Hepatocyte (in vitro differentiated cells): Measurements from ENCODE around the gene NPR3. TPM values are rescaled to one million over a fixed set of nuclear protein-coding genes. Genes with fewer than 3 reads are reported as not detected.

Source experiments
- DNase-seq: peaks from one replicate; pipeline ENCODE4 v3.0.0-alpha.2; 2016; ENCODE audit warnings: low spot score
- H2AFZ ChIP-seq: fragments of 200-600 bp; sonication (generic); 2 replicates; pipeline ENCODE4 v1.6.0; 2016; ENCODE audit warnings: antibody characterized with exemption, mild to moderate bottlenecking
- H3K27ac ChIP-seq: fragments of 200-600 bp; sonication (generic); 2 replicates; pipeline ENCODE4 v1.5.1; 2016; ENCODE audit warnings: mild to moderate bottlenecking
- H3K27me3 ChIP-seq: fragments of 200-600 bp; sonication (generic); 2 replicates; pipeline ENCODE4 v1.6.1; 2016
- H3K36me3 ChIP-seq: fragments of 200-600 bp; sonication (generic); replicated peaks from 2 replicates; pipeline ENCODE4 v1.5.1; 2016; ENCODE audit warnings: low read depth; ENCODE audit not compliant: insufficient read depth
- H3K4me1 ChIP-seq: fragments of 200-600 bp; sonication (generic); 2 replicates; pipeline ENCODE4 v1.5.1; 2016; ENCODE audit warnings: mild to moderate bottlenecking, moderate library complexity; ENCODE audit not compliant: insufficient read depth
- H3K4me2 ChIP-seq: fragments of 200-600 bp; sonication (generic); 2 replicates; pipeline ENCODE4 v1.6.0; 2016
- H3K4me3 ChIP-seq: fragments of 200-600 bp; sonication (generic); 2 replicates; pipeline ENCODE4 v1.5.1; 2016; ENCODE audit warnings: mild to moderate bottlenecking
- H3K79me2 ChIP-seq: fragments of 200-600 bp; sonication (generic); 2 replicates; pipeline ENCODE4 v1.6.0; 2017; ENCODE audit warnings: mild to moderate bottlenecking
- H3K9me2 ChIP-seq: fragments of 200-600 bp; sonication (generic); replicated peaks from 2 replicates; pipeline ENCODE4 v1.6.0; 2017; ENCODE audit warnings: mild to moderate bottlenecking; ENCODE audit not compliant: insufficient read depth
- H3K9me3 ChIP-seq: fragments of 200-600 bp; sonication (generic); 2 replicates; pipeline ENCODE4 v1.5.1; 2016; ENCODE audit warnings: low read depth, mild to moderate bottlenecking
- H4K20me1 ChIP-seq: fragments of 200-600 bp; sonication (generic); 2 replicates; pipeline ENCODE4 v1.6.0; 2016; ENCODE audit warnings: mild to moderate bottlenecking; ENCODE audit not compliant: insufficient read depth, poor library complexity, severe bottlenecking
- CTCF ChIP-seq: fragments of 200-600 bp; sonication (generic); IDR thresholded peaks from 2 replicates; pipeline ENCODE4 v1.5.1; 2016; ENCODE audit warnings: antibody characterized with exemption, mild to moderate bottlenecking; ENCODE audit not compliant: poor library complexity
- EZH2 ChIP-seq: fragments of 200-600 bp; sonication (generic); IDR thresholded peaks from 2 replicates; pipeline ENCODE4 v1.6.1; 2016; ENCODE audit warnings: antibody characterized with exemption, mild to moderate bottlenecking, borderline replicate concordance
- EZH2phosphoT487 ChIP-seq: fragments of 200-600 bp; sonication (generic); IDR thresholded peaks from one replicate; pipeline ENCODE4 v1.6.1; 2018; ENCODE audit warnings: antibody characterized with exemption, mild to moderate bottlenecking, low read depth, moderate library complexity; ENCODE audit not compliant: unreplicated experiment, severe bottlenecking
- WGBS: methylation state at CpG from one replicate; pipeline ENCODE4 v1.1.6; 2016; ENCODE audit warnings: low lambda C conversion rate; ENCODE audit errors: missing lambda C conversion rate; 5-methylcytosine and 5-hydroxymethylcytosine counted together
- polyA plus RNA-seq: library from polyadenylated mRNA; unstranded; fragments of >200 nt; fragmentation: Nextera tagmentation; extraction: Ambion mirVana; gene quantifications from 2 replicates; pipeline ENCODE4 v1.2.1, GENCODE V29; 2016
- total RNA-seq: library from RNA; depleted of rRNA; stranded (reverse); fragments of >200 nt; gene quantifications from 2 replicates; pipeline ENCODE4 v1.2.3, GENCODE V29; 2014

NPR3 gene
- total and polyA plus RNA-seq, 2 experiments from 2014 or later = 3.6 to 20.0 TPM

GRCh38 chr5:32790411-32790951 lies 79.4 kb downstream of the NPR3 start:
- no peak overlapping the region for H2AFZ ChIP-seq
- TF ChIP-seq EZH2 (no peak), CTCF (no peak), EZH2phosphoT487 (no peak)
- H3K27me3 ChIP-seq = no peaks in the 10 kb centered on the region
- no peak overlapping the region for H3K4me3 ChIP-seq
- no peak overlapping the region for H3K4me2 ChIP-seq
- H3K36me3 ChIP-seq = no peaks in the 10 kb centered on the region
- H4K20me1 ChIP-seq = no peaks in the 10 kb centered on the region
- no peak for DNase-seq
- H3K4me1 ChIP-seq = no peaks in the 10 kb centered on the region
- H3K9me3 ChIP-seq = no peaks in the 10 kb centered on the region
- no peak overlapping the region for H3K27ac ChIP-seq
- no peaks in the 10 kb centered on the region for H3K79me2 ChIP-seq
- 51% methylated on average over 2 of the region's 2 CpGs for WGBS
- no peaks in the 10 kb centered on the region for H3K9me2 ChIP-seq

- Histone ChIP-seq H2AFZ (no peak overlapping the region), H3K36me3 (no peaks in the 10 kb centered on the region), H3K27ac (no peak overlapping the region), H3K9me3 (no peaks in the 10 kb centered on the region), H3K79me2 (no peaks in the 10 kb centered on the region), H3K27me3 (no peaks in the 10 kb centered on the region), H3K4me1 (no peaks in the 10 kb centered on the region), H3K4me3 (no peak overlapping the region), H4K20me1 (no peaks in the 10 kb centered on the region), H3K9me2 (no peaks in the 10 kb centered on the region), H3K4me2 (no peak overlapping the region)
- DNase-seq = no peak
- TF ChIP-seq EZH2 (no peak), CTCF (no peak), EZH2phosphoT487 (no peak)
- 77% methylated on average over 9 of the region's 9 CpGs for WGBS
Observed at GRCh38 chr5:32791536-32792243, 80.6 kb downstream of the NPR3 start.

- Histone ChIP-seq H2AFZ (no peak overlapping the region), H3K4me3 (no peak overlapping the region), H3K4me1 (no peaks in the 10 kb centered on the region), H3K79me2 (no peaks in the 10 kb centered on the region), H4K20me1 (no peaks in the 10 kb centered on the region), H3K27me3 (no peaks in the 10 kb centered on the region), H3K9me3 (no peaks in the 10 kb centered on the region), H3K9me2 (no peaks in the 10 kb centered on the region), H3K27ac (no peak overlapping the region), H3K36me3 (no peaks in the 10 kb centered on the region), H3K4me2 (no peak overlapping the region)
- no peak for TF ChIP-seq CTCF
- TF ChIP-seq EZH2phosphoT487 = no peak
- no peak for TF ChIP-seq EZH2
- 94% methylated on average over 1 of the region's 1 CpG for WGBS
- DNase-seq = no peak
Observed at GRCh38 chr5:32794086-32794485, 83.0 kb downstream of the NPR3 start.
